GM23338 (cell line): ENCODE measurements around the gene SUMF1. TPM values are rescaled to one million over a fixed set of nuclear protein-coding genes. Genes with fewer than 3 reads are reported as not detected.

ENCODE experiments used
- ATAC-seq: fragments of 200-7000 bp; cut with Tn5 transposase; 3 replicates; pipeline ENCODE4 v1.9.1; 2020
- DNase-seq: peaks from one replicate; pipeline ENCODE4 v3.0.0-alpha.2; 2015; ENCODE audit warnings: low spot score
- H2AFZ ChIP-seq: fragments of 200-600 bp; sonication (generic); 2 replicates; pipeline ENCODE4 v1.8.0; 2016; ENCODE audit warnings: antibody characterized with exemption, mild to moderate bottlenecking, moderate library complexity
- H3F3A ChIP-seq: fragments of 200-600 bp; sonication (generic); replicated peaks from 2 replicates; pipeline ENCODE4 v1.8.0; 2017; ENCODE audit warnings: antibody characterized with exemption, mixed run types, low read depth
- H3K27ac ChIP-seq: fragments of 200-600 bp; sonication (generic); 2 replicates; pipeline ENCODE4 v1.6.1; 2016; ENCODE audit warnings: low read depth
- H3K27me3 ChIP-seq: fragments of 200-600 bp; sonication (generic); 2 replicates; pipeline ENCODE4 v1.8.0; 2016; ENCODE audit warnings: mild to moderate bottlenecking, mixed run types, moderate library complexity; ENCODE audit not compliant: insufficient read depth
- H3K36me3 ChIP-seq: fragments of 200-600 bp; sonication (generic); 2 replicates; pipeline ENCODE4 v1.8.0; 2016; ENCODE audit warnings: mild to moderate bottlenecking; ENCODE audit not compliant: insufficient read depth
- H3K4me1 ChIP-seq: fragments of 200-600 bp; sonication (generic); 2 replicates; pipeline ENCODE4 v1.8.0; 2016; ENCODE audit warnings: mild to moderate bottlenecking, moderate library complexity; ENCODE audit not compliant: insufficient read depth
- H3K4me2 ChIP-seq: fragments of 200-600 bp; sonication (generic); 2 replicates; pipeline ENCODE4 v1.7.1; 2017; ENCODE audit warnings: mixed run types
- H3K4me3 ChIP-seq: fragments of 200-600 bp; sonication (generic); 2 replicates; pipeline ENCODE4 v1.6.1; 2016; ENCODE audit warnings: mixed run types
- H3K79me2 ChIP-seq: fragments of 200-600 bp; sonication (generic); replicated peaks from 2 replicates; pipeline ENCODE4 v1.8.0; 2017; ENCODE audit warnings: mild to moderate bottlenecking; ENCODE audit not compliant: insufficient read depth
- H3K9me2 ChIP-seq: fragments of 200-600 bp; sonication (generic); 2 replicates; pipeline ENCODE4 v1.8.0; 2017; ENCODE audit not compliant: insufficient read depth
- H4K20me1 ChIP-seq: fragments of 200-600 bp; sonication (generic); replicated peaks from 2 replicates; pipeline ENCODE4 v1.8.0; 2017; ENCODE audit warnings: mild to moderate bottlenecking; ENCODE audit not compliant: insufficient read depth
- H3K27ac Mint-ChIP-seq: 2 replicates; pipeline ENCODE4 v1.8.0; 2020; ENCODE audit warnings: inconsistent platforms, mild to moderate bottlenecking, moderate library complexity, mixed read lengths
- H3K27me3 Mint-ChIP-seq: 3 replicates; pipeline ENCODE4 v1.8.0; 2022; ENCODE audit warnings: low read depth, mild to moderate bottlenecking, moderate library complexity, mixed read lengths, inconsistent platforms; ENCODE audit not compliant: insufficient read depth, poor library complexity
- H3K36me3 Mint-ChIP-seq: 3 replicates; pipeline ENCODE4 v1.8.0; 2021; ENCODE audit warnings: low read depth, mild to moderate bottlenecking, inconsistent platforms, moderate library complexity, mixed read lengths
- H3K4me1 Mint-ChIP-seq: 3 replicates; pipeline ENCODE4 v1.8.0; 2020; ENCODE audit warnings: mild to moderate bottlenecking, inconsistent platforms, mixed read lengths
- H3K4me3 Mint-ChIP-seq: 3 replicates; pipeline ENCODE4 v1.8.0; 2021; ENCODE audit warnings: moderate library complexity, mild to moderate bottlenecking, inconsistent platforms, mixed read lengths
- H3K9me3 Mint-ChIP-seq: 3 replicates; pipeline ENCODE4 v1.8.0; 2020; ENCODE audit warnings: moderate library complexity, mild to moderate bottlenecking, inconsistent platforms, mixed read lengths
- CREB1 ChIP-seq: fragments of 250-450 bp; sonication (Bioruptor Pico); IDR thresholded peaks from 2 replicates; pipeline ENCODE4 v1.5.0; 2020; ENCODE audit warnings: low read depth, mild to moderate bottlenecking, moderate library complexity
- CTCF ChIP-seq, 2 experiments: fragments of 200-600 bp in 1 of 2; sonication (generic) in 1 of 2; conservative IDR thresholded peaks; 2 replicates each; pipeline versions ENCODE4 v1.5.1 to v1.6.1; 2016 to 2017; ENCODE audit warnings: antibody characterized with exemption in 2 of 2, low read depth in 2 of 2, mild to moderate bottlenecking in 2 of 2, moderate library complexity in 1 of 2
- ETS1 ChIP-seq: IDR thresholded peaks from 2 replicates; pipeline ENCODE4 v1.6.1; 2016; ENCODE audit warnings: antibody characterized with exemption
- EZH2 ChIP-seq: fragments of 200-600 bp; sonication (generic); IDR thresholded peaks from one replicate; pipeline ENCODE4 v1.8.0; 2017; ENCODE audit warnings: antibody characterized with exemption, mild to moderate bottlenecking, low read depth; ENCODE audit not compliant: unreplicated experiment
- EZH2phosphoT487 ChIP-seq: fragments of 200-600 bp; sonication (generic); IDR thresholded peaks from one replicate; pipeline ENCODE4 v1.8.1; 2018; ENCODE audit warnings: antibody characterized with exemption; ENCODE audit not compliant: unreplicated experiment
- JUNB ChIP-seq: IDR thresholded peaks from one replicate; pipeline ENCODE4 v1.6.1; 2016; ENCODE audit warnings: antibody characterized with exemption; ENCODE audit not compliant: unreplicated experiment
- NANOG ChIP-seq: IDR thresholded peaks from 2 replicates; pipeline ENCODE4 v1.6.1; 2016; ENCODE audit warnings: antibody characterized with exemption, borderline replicate concordance
- POLR2AphosphoS5 ChIP-seq: IDR thresholded peaks from 2 replicates; pipeline ENCODE4 v1.6.1; 2016; ENCODE audit warnings: antibody characterized with exemption, low read depth
- REST ChIP-seq: IDR thresholded peaks from one replicate; pipeline ENCODE4 v1.6.1; 2018; ENCODE audit warnings: antibody characterized with exemption; ENCODE audit not compliant: unreplicated experiment
- STAT1 ChIP-seq: IDR thresholded peaks from one replicate; pipeline ENCODE4 v1.6.1; 2016; ENCODE audit warnings: antibody characterized with exemption; ENCODE audit not compliant: unreplicated experiment
- ZNF114 ChIP-seq: fragments of 250-450 bp; sonication (Bioruptor Pico); IDR thresholded peaks from 2 replicates; pipeline ENCODE4 v1.5.0; 2020; ENCODE audit warnings: mild to moderate bottlenecking, moderate library complexity
- ZNF331 ChIP-seq: fragments of 250-450 bp; sonication (Bioruptor Pico); IDR thresholded peaks from 2 replicates; pipeline ENCODE4 v1.5.0; 2020; ENCODE audit warnings: low read depth, mild to moderate bottlenecking, moderate library complexity
- ZNF462 ChIP-seq: fragments of 250-450 bp; sonication (Bioruptor Pico); IDR thresholded peaks from 2 replicates; pipeline ENCODE4 v1.5.0; 2020; ENCODE audit warnings: mild to moderate bottlenecking, moderate library complexity
- polyA plus RNA-seq: library from polyadenylated mRNA; unstranded; fragments of >200 nt; fragmentation: Nextera tagmentation; extraction: Ambion mirVana; gene quantifications from 2 replicates; pipeline ENCODE4 v1.2.1, GENCODE V29; 2016
- total RNA-seq: library from RNA; depleted of rRNA; stranded (reverse); fragments of >200 nt; shearing (Covaris generic); gene quantifications from 2 replicates; pipeline ENCODE4 v1.2.3, GENCODE V29; 2014

SUMF1 gene
- total and polyA plus RNA-seq, 2 experiments from 2014 or later = 6.9 to 20.3 TPM

DNA sequence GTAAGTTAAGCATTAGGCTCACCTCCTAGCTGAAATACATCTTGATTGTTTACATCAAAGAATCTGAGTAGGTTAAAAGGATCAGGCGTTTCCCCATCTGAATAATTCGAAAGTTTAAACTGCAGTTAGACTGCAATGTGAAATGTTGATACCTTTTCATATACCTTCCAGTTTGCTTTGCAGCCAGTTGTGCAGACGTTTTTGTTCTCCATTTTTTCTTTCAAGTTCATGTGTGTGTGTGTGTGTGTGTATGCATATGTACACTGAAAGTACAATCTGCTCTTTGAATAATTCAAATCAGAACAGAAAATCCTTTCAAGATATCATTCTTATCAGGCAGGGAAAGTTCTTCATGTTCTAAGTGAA is 29.0 kb upstream of the SUMF1 start:
- Histone ChIP-seq H3K9me2 (no peaks in the 10 kb centered on the region), H3K79me2 (no peaks in the 10 kb centered on the region), H3K4me2 (no peak overlapping the region), H3K27ac (no peak overlapping the region), H3F3A (0 out of 2 replicates have a peak, but pooled peaks cover 4% of the 10 kb centered on the region), H3K27me3 (peaks cover 21% of the 10 kb centered on the region), H4K20me1 (no peaks in the 10 kb centered on the region; the same call in 1 of the 2 replicates), H3K4me1 (peaks cover 5% of the 10 kb centered on the region; the same call in 1 of the 2 replicates), H3K4me3 (no peak overlapping the region), H2AFZ (no peak overlapping the region), H3K36me3 (no peaks in the 10 kb centered on the region)
- DNase-seq (no peak), ATAC-seq (no peak)
- H3K27ac Mint-ChIP-seq = no peak overlapping the region
- TF ChIP-seq ZNF114 (CRISPR knock-in tag) = no peak
- TF ChIP-seq JUNB = no peak
- no peak for TF ChIP-seq POLR2AphosphoS5
- TF ChIP-seq CREB1 (CRISPR knock-in tag) = no peak
- TF ChIP-seq REST = no peak
- TF ChIP-seq ZNF462 (CRISPR knock-in tag) = no peak
- no peak for TF ChIP-seq ZNF331
- no peak for TF ChIP-seq STAT1
- no peak for TF ChIP-seq CTCF (conservative IDR thresholded peaks at IDR 0.05; ENCODE audit: low read depth in 2 of 2)
- TF ChIP-seq ETS1 = no peak
- no peak for TF ChIP-seq NANOG
- TF ChIP-seq EZH2 = no peak
- no peak for TF ChIP-seq EZH2phosphoT487
- peaks cover 20% of the 10 kb centered on the region for H3K27me3 Mint-ChIP-seq
- H3K36me3 Mint-ChIP-seq = no peaks in the 10 kb centered on the region
- no peak overlapping the region for H3K4me3 Mint-ChIP-seq
- no peaks in the 10 kb centered on the region for H3K9me3 Mint-ChIP-seq
- peaks cover 14% of the 10 kb centered on the region for H3K4me1 Mint-ChIP-seq
